Activated T-cell treated with anti-CD3 and anti-CD28 coated beads for 4 hours (primary cell): ENCODE measurements around the gene LGALS4.
"Not testable (repeated sequence)": the region's sequence is repeated elsewhere in the genome, so short reads cannot be mapped to it uniquely, and the experiment has no call there.

Source experiments
- DNase-seq: peaks from one replicate; pipeline ENCODE4 v3.0.0-alpha.2; 2020

Gene LGALS4

DNA sequence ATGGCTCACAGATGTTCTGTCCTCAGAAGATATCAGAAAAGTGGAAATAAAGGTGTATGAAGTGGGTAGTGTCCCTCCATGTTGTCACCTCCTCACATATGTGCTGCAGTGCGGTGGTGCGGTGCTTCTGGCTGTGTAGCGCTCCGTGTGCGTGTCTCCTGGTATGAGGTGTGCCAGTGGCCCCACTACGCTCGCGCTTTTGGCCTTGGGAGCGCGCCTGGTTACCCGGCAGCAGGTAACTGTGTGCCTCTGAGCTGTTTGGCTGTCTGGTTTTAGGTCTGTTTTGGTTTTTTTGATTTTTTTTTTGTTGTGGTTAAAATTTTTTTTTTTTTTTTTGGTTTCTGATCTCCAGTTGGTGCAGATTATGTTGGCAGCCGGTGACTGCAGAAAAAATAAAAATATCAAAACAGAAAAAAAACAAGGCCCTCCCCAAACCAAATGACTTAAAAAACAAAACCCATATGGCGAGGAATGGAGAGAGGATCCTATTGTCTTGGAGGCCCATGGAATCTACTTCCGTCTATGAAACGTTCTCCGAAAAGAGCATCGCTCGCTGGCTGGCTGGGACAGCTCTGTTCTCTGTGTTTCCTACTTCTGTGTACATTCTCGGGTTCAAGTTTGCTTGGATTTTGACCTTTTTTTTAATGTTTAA lies 29.2 kb upstream of the LGALS4 start:
- no peak for DNase-seq

DNA sequence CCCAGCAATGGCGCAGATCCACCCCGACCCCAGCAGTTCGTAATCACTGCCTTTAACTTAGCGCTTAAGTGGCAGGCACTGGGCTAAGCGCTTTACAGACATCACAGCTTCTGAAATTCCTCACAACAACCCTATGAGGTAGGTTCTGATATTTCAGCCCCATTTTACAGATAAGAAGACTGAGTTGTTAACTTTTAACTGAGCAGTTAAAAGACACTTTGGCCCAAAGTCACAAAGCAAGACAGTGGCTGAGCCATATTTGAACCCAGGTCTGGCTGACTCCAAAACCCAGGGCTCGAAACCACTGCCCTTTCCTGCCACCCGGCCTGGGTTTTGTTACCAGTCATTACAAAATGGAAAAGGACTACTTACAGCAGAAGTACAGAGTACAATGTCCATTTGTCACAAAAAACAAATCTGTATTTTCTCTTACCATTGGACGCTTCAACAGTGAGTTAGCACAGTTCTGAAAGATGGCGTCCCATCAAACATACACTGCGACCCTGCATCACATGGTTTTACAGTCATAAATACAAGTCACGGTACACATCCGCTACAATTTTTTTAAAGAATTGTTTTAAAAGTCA lies 28.5 kb upstream of the LGALS4 start:
- DNase-seq = no peak

DNA sequence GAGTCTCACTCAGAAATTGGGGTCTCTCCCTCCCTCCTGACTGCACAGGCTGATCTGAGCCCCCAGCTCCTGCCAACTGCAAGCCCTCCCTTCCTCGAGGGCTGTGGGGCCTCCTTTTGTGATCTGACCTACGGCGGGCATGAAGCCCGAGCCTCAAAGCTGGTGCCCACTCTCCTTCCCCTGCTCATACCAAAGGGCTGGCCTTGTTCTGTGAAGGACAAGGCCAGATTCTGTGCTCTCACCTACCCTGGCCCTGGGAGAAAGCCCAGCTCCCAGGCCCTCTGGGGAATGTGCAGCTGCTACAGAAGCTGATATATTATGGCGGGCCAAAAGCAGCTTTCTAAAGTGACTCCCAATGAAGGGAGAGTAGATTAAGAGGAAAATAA lies 27.8 kb upstream of the LGALS4 start:
- no peak for DNase-seq

DNA sequence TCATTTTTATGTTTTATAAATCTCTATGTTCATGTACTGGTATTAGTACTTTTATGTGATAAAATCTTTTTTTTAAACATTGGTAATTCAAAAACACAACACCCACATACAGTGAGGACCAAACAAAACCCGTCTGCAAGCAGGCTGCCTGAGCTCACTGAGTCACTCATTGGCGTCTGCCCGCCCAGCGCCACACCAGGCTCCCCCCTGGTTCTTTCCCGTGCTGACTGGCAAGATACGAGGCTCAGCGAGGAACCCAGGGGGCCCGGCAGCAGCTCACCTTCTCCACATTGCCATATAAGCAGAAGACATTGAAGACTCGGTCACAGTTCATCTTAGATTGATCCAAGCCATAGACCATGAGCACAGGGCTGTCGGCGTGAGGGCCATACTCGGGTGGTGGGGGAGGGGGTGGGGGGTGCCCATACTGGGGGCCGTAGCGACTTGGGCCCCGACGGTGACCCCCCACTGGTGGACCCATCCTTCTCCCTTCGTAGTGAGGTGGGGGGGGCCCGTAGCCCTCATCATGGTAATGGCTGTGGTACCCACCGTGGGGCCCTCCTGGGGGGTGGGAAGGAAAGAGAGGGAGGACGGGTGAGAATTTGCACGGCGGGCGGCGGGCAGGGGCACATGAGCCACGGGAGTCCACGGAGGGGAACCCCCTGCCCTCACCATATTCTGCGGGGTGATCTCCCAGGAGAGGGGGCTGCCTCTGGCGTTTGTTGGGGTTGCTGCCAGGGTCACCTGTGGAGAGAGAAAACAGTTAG lies 27.3 kb upstream of the LGALS4 start:
- no peak for DNase-seq

DNA sequence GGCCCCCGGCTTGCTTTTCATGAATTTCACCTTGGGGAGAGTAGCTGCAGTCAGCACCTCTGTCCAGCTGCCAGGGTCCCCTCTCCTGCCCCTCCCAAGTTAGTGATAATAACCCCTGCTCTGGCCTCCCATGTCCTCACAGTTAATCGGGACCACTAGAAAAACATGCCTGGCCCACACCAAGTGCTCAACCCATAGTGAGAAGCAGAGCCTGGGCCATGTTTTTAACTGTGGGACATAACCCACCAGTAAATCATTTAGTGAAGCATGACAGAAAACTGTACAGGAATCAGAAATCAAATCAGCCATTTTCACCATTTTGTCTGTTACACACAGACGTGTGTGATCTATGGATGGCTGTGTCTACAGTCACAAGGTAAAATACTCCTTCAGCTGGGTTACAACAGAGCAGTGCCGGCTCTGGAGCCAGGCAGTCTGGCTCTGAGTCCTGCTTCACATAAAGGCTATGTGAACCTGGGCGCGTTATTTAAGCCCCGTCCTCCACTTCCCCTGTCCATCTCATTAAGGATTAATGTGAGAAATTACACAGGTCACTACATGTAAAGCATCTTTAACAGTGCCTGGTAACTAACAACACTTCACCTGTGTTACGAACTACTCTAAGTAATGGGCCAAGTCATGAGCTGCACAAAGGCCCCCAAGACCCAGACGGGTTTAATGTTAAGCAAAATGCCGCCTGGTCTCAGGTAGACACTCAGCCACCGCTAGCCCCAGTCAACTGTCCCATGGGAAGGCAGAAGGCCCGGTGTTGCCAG lies 26.4 kb upstream of the LGALS4 start:
- DNase-seq = no peak

DNA sequence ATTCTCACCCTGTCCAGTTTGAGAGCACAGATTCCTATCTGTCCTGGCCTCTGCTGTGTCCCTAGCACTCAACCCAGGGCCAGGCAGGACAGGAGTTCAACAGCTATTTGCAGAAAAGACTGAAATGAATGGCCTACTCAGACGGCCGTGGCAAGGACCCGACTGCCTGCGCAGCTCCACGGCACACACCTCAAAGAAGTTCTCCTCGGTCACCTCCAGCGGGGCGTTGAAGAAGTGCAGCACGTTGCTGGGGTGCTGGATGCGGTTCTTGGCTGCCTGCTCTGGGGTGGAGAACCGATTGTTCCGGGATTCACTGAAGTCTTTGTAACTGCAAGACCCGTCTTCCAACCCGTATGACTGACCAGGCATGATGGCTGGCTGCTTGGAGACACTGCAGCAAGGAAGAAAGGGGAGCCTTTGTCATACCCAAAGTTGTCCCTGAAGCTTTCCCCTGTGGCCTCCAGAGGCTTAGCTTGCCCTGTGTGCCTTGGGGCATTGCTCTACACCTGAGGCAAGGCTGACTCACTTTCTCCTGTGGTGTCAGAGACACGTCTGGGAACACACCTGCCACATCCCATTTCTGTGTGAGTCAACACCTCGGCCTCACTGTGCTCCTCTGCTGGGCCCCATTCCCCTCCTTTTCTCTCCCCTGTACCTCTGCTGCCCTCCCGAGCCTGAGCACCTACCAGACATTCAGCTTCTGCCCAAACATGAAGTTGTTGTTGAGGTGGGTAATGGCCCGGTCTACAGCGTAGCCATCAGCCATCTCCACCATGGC lies 25.7 kb upstream of the LGALS4 start:
- DNase-seq = peak; percentile 47

DNA sequence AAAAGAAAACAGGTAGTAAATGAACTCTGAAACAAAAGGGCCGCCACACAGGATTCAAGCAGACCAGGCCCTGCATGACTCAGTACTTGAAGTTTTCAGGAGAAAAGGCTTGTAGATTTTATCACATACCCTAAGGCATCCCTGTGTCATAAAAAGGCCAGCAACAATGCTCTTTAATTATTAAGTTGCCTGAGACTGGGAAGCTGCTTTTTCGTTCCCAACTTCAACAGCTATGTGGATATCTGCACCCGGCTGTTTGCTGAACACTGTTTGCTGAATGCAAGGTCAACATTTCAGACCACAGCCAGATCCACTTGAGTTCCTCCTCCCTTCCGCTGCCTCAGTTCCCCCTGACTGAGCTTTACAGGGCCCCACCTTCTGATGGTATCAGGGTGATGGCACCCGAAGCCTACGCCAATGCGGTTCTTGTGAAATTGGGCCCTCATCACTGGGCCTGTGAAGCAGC lies 24.9 kb upstream of the LGALS4 start:
- no peak for DNase-seq

DNA sequence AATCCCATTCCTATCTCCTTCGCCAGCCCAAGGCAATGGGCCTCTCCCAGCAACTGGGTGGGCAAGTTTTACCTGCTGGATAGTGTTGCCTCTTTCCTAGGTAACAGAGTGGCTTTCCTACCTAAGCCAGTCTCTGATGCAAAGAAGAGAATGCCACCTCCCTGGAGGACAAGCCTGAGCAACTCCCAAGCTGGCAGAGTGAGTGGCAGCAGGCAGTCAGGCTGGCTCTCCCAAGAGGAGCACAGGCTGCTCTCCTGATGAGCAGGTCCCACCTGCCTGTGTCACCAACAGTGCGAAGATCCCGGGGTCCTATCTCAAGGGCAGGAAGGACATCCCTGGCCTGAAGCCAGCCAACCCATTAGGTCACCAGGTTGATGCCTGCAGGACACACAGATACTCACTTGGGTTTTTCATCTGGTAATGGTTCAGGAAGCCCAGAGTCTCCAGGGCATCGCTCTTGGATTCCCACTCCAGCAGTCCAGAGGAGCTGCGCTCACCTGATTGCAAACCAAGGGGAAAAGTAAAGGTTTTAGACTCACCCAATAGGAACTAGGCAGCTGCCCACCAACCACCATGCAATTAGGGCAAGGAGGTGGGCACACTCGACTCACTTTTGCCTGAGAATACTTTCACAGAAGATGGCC lies 24.4 kb upstream of the LGALS4 start:
- no peak for DNase-seq

DNA sequence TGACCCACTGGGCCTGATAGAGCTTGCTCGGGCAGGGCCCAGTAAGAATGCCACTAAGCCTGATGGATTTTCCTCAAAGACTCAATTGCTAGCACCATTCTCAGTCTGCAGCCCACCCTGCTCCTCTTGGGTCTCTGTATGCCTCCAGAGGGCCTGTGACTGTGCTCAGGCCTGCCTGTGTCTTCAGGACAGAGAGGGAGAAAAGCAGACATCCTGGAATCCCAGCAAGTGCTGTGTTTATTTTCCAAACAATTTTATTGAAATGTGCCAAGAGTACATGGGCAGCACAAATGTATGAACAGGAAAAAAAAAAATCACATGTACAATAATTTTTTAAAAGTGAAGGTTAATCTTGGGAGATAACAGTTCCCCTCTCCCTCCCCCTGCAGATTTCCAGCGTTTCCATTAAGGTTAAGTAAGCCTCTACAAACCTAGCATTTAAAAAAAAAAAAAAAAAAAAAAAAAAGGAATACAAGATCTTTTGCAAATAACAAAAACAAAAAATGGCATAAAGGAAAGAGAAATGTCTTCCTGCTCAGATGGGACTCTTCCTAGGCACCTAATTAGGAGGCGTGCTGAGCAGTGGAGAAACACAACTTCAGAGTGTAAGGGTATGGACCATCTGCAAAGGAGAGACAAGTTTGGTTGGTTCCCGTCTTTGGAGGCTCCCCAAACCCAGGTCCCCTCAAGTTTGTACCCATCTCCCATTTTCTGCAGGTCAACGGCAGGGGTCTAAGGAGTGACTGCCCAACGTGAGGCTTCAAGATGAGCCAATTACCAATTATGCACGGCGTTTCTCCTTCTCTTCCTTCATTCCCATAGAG lies 23.6 kb upstream of the LGALS4 start:
- no peak for DNase-seq

DNA sequence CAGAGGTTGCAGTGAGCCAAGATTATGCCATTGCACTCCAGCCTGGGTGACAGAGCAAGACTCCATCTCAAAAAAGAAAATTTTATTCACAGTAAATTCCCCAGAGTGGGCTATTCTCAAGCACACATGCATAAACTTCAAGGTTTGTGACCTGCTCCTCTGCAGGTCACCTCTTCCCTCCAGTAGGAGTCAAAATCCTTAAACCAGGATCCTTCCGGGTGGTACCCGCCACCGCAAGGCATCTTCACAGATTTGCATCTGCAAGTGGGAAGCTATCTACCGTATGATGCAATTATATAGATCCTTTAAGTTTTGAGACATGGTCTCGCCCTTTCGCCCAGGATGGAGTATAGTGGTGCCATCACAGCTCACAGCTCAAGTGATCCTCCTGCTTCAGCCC lies 21.8 kb upstream of the LGALS4 start:
- DNase-seq = no peak

DNA sequence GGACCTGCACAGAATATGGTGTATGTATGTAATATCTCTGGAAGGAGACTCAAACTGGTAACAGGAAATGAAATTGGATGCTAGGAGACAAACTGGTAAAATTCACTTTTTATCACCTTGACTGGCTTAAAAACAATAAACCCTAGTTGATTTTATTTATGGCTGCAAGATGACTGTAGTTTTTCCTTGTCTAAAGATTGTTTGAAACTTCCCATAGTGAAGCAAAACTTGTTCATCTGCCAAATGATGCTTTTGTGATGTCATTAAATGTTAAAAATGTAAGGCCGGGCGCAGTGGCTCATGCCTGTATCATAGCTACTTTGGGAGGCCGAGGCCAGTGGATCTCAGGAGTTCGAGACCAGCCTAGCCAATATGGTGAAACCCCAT lies 21.4 kb upstream of the LGALS4 start:
- DNase-seq = no peak

DNA sequence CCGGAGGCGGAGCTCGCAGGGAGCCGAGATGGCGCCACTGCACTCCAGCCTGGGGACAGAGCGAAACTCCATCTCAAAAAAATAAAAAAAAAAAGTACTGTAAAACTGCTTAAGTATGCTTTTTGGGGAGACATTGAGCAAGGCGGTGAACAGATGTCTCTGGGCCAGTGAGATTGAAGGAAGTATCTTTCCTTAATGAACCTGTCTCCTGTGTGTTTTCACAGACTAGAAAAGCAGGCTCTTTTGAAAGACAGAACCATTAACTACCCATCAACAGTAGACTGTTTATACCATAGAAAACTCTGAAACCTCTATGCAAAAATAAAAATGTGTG lies 20.3 kb upstream of the LGALS4 start:
- no peak for DNase-seq

DNA sequence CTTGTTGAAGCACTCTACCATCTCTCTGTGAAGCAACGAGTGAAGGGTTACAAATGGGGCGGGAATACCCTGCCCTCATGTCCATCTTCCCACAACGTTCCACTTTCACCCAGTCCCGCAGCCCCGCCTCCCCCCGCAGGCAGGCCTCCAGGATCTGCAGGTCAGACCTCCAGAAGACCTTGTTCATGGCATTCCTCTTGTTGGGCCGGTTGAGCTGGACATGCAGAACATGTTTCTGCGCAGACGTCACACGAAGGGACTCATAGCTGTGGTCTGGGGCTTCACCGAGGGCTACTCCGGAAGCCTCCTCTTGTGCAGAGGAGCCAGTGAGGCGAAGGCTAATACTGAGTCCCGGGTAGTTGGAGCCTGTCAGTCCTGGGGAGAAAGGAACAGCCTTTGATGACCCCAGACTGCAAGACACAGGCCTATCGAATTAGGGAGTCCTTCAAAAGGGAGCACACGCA lies 18.4 kb upstream of the LGALS4 start:
- DNase-seq = no peak

DNA sequence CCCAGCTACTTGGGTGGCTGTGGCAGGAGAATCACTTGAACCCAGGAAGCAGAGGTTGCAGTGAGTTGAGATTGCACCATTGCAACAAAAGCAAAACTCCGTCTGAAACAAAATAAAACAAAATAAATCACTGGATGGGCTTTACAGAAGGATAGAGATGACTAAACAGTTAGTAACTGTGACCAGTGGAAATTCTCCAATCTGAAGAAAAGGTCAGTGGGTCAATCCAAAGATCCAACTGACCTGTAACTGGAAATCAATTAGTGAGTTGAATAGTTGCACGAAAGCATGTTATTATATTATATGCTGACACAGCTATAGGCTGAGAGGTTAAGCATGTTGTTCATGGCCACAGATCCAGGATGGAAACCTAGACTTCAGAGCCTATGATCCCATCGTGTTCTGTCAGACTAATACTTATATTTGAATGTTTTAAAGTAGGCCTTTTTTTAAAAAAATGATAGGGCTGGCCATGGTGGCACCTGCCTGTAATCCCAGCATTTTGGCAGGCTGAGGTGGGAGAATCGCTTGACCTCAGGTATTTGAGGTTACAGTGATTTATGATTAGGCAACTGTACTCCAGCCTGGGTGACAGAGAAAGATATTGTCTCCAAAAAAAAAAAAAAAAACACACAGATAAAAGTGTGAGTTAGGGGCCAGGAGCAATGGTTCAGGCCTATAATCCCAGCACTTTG lies 17.4 kb upstream of the LGALS4 start:
- DNase-seq = no peak

DNA sequence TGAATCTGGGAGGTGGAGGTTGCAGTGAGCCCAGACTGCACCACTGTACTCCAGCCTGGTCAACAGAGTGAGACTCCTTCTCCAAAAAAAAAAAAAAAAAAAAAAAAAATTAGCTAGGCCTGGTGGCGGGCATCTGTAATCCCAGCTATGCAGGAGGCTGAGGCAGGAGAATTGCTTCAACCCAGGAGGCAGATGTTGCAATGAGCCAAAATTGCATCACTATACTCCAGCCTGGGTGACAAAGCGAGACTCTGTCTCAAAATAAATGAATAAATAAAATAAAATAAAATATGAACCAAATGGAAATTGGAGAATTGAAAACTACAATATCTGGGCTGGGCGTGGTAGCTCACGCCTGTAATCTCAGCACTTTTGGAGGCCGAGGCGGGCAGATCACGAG lies 16.5 kb upstream of the LGALS4 start:
- not testable (repeated sequence) for DNase-seq

DNA sequence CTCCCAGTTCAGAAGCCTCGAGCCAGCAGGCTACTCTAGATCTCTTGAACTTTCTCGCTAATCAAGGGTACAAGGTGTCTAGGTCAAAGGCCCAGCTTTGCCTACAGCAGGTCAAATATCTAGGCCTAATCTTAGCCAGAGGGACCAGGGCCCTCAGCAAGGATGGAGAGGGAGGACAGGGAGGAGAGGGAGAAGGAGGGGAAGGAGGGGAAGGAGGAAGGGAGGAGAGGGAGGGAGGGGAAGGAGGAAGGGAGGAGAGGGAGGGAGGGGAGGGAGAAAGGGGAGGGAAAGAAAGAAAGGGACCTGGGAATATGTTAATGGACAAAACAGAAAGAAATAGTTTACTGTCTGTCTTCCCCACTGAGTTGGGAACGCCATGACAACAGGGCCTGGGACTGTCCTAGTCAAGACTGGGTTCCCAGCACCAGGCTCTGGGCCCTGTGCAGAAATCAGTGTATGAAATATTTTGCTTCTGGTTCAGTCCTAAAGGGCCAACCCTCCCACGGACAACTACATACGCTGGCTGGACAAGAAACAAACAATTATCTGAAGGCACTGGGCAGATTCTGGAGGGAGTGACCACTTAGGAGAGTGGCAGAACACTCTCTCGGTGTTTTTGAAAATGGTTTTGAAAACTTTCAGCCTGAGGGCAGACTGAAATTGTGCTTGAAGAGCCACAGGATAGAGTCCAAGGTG lies 14.3 kb upstream of the LGALS4 start:
- no peak for DNase-seq

DNA sequence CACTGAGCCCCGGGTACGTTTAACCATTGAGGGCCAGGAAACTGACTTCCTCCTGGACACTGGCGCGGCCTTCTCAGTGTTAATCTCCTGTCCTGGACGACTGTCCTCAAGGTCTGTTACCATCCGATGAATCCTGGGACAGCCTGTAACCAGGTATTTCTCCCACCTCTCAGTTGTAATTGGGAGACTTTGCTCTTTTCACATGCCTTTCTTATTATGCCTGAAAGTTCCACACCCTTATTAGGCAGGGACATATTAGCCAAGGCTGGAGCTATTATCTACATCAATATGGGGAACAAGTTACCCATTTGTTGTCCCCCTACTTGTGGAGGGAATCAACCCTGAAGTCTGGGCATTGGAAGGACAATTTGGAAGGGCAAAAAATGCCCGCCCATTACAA lies 13.2 kb upstream of the LGALS4 start:
- DNase-seq = not testable (repeated sequence)

DNA sequence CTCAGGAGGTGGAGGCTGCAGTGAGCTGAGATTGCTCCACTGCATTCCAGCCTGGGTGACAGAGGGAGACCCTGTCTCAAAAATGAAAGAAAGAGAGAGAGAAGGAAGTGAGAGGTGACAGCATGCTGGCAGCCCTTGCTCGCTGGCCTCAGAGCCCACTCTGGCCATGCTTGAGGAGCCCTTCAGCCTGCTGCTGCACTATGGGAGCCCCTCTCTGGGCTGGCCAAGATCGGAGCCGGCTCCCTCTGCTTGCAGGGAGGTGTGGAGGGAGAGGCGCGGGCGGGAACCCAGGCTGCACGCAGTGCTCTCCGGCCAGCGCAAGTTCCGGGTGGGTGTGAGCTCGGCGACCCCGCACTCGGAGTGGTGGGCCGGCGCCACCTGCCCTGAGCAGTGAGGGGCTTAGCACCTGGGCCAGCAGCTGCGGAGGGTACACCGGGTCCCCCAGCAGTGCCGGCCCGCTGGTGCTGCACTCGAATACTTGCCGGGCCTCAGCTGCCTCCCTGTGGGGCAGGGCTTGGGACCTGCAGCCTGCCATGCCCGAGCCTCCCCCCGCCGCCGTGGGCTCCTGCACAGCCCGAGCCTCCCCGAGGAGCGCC lies 8.6 kb upstream of the LGALS4 start:
- DNase-seq = not testable (repeated sequence)

DNA sequence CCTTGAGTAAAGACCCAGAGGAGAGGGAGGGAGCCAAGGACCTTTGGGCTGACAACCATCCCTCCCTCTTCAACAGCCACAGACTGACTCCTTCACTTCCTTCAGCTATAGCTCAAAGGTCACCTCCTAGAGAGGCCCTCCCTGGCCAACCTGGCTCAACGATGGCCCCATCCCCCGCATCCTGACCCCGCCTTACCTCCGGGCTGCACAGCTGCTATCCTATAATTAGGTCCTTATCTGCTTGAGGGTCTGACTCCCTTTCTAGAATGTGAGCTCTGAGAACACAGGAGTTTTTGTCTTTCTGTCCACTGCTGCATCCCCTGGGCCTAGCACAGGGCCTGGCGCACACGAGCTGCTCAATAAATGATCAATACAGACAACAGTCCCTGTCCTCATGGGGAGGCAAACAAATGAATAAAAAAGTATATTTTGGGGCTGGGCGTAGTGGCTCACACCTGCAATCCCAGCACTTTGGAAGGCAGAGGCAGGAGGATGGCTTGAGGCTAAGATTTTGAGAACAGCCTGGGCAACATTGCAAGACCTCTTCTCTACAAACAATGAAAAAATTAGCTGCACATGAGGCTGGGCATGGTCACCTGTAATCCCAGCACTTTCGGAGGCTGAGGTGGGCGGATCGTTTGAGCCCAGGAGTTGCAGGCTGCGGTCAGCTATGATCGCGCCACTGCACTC lies 6.6 kb upstream of the LGALS4 start:
- no peak for DNase-seq
